ENCODE results near the gene ZNF546.

The ZNF546 gene

DNA sequence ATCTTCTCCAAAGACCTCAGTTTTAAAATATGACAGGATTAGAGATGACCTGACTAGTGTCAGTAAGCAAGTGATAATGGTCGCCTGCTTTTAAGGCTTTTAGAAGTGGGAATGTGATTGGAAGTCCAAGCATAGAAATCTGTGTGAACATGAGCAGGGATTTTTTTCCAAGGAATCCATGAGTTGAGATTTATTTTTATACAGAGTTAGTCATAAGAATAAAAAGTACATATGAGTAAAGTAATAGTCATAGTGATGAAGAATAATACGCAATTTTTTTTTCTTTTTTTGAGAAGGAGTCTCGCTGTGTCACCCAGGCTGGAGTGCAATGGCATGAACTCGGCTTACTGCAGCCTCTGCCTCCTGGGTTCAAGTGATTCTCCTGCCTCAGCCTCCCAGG is 1.6 kb downstream of the ZNF546 start:
- peaks cover 14% of the 10 kb centered on the region in 2 experiments for H3K4me1 ChIP-seq (ENCODE audit: control insufficient read depth in 1 of 2, insufficient read depth in 1 of 2, low read depth in 1 of 2, low read length in 1 of 2)
- no peak overlapping the region for H3K27ac ChIP-seq
- no peaks in the 10 kb centered on the region for H3K27me3 ChIP-seq
- no peaks in the 10 kb centered on the region for H3K9me3 ChIP-seq
- H3K4me3 ChIP-seq (ENCODE audit: low read depth in 1 of 2, low read length in 1 of 2): no peak overlapping the region
- H3K36me3 ChIP-seq: no peaks in the 10 kb centered on the region
- TF ChIP-seq, protein P1, sequence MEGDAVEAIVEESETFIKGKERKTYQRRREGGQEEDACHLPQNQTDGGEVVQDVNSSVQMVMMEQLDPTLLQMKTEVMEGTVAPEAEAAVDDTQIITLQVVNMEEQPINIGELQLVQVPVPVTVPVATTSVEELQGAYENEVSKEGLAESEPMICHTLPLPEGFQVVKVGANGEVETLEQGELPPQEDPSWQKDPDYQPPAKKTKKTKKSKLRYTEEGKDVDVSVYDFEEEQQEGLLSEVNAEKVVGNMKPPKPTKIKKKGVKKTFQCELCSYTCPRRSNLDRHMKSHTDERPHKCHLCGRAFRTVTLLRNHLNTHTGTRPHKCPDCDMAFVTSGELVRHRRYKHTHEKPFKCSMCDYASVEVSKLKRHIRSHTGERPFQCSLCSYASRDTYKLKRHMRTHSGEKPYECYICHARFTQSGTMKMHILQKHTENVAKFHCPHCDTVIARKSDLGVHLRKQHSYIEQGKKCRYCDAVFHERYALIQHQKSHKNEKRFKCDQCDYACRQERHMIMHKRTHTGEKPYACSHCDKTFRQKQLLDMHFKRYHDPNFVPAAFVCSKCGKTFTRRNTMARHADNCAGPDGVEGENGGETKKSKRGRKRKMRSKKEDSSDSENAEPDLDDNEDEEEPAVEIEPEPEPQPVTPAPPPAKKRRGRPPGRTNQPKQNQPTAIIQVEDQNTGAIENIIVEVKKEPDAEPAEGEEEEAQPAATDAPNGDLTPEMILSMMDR (IDR thresholded peaks at IDR 0.05): no peak

- Histone ChIP-seq H3K4me3 (ENCODE audit: low read depth in 1 of 2, low read length in 1 of 2) (no peak overlapping the region), H3K9me3 (no peaks in the 10 kb centered on the region), H3K36me3 (peaks cover 27% of the 10 kb centered on the region), H3K4me1 (ENCODE audit: control insufficient read depth in 1 of 2, insufficient read depth in 1 of 2, low read depth in 1 of 2, low read length in 1 of 2) (no peaks in the 10 kb centered on the region), H3K27me3 (no peaks in the 10 kb centered on the region), H3K27ac (no peak overlapping the region)
- TF ChIP-seq, protein P1 (IDR thresholded peaks at IDR 0.05): no peak
Observed at GRCh38 chr19:40005691-40006272, 8.9 kb downstream of the ZNF546 start.

DNA sequence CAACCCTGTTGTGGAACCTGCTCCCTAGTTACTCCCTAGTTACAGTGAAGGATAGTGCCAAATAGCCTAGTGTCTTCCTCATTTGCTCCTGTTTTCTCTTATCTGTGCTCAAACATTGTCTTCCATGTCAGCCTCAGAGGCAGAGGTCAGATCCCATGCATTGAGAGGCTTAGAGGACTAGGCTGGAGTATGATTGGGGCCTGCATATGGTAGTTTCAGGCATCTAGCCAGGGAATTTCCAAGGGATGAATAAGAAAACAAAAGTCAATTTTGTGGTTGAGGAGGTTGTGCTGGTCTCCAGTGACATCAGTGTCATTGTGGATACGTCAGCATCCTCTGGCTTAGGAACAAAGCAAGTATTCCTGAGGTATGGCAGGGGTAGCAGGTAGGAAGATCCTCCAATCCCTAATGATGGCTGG is 9.4 kb downstream of the ZNF546 start:
- Histone ChIP-seq H3K36me3 (peaks cover 27% of the 10 kb centered on the region), H3K27ac (no peak overlapping the region), H3K27me3 (no peaks in the 10 kb centered on the region), H3K9me3 (no peaks in the 10 kb centered on the region), H3K4me1 (ENCODE audit: control insufficient read depth in 1 of 2, insufficient read depth in 1 of 2, low read depth in 1 of 2, low read length in 1 of 2) (no peaks in the 10 kb centered on the region), H3K4me3 (ENCODE audit: low read depth in 1 of 2, low read length in 1 of 2) (no peak overlapping the region)
- TF ChIP-seq, protein P1 (IDR thresholded peaks at IDR 0.05): no peak

DNA sequence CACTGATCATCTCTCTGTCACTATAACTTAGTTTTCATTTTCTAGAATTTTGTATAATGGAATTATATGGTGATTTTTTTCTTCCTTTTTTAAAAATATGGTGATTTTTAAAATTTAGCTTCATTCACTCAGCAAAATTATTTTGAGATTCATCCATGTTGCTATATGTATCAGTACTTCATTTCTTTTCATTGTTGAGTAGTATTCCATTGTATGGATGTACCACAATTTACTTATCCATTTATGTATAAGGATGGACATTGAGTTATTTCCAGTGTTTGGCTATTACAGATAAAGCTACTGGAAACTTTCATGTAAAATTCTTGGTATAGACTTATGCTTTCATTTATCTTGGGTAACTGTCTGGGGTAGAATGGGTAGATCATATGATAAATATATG is 12.8 kb downstream of the ZNF546 start:
- H3K27ac ChIP-seq: no peak overlapping the region
- H3K36me3 ChIP-seq: peaks cover 27% of the 10 kb centered on the region
- H3K27me3 ChIP-seq: no peaks in the 10 kb centered on the region
- peaks cover 11% of the 10 kb centered on the region for H3K9me3 ChIP-seq
- TF ChIP-seq, protein P1 (IDR thresholded peaks at IDR 0.05): no peak
- H3K4me1 ChIP-seq (ENCODE audit: control insufficient read depth in 1 of 2, insufficient read depth in 1 of 2, low read depth in 1 of 2, low read length in 1 of 2): no peaks in the 10 kb centered on the region
- no peak overlapping the region for H3K4me3 ChIP-seq (ENCODE audit: low read depth in 1 of 2, low read length in 1 of 2)

- Histone ChIP-seq H3K9me3 (peaks cover 26% of the 10 kb centered on the region), H3K36me3 (peaks cover 5% of the 10 kb centered on the region)
Observed at GRCh38 chr19:40013991-40014390, 17.1 kb downstream of the ZNF546 start.

More at GRCh38 chr19:40013991-40014390, 17.1 kb downstream of the ZNF546 start:
- TF ChIP-seq, protein P1 (IDR thresholded peaks at IDR 0.05): no peak
- Histone ChIP-seq H3K27me3 (no peaks in the 10 kb centered on the region), H3K27ac (no peak overlapping the region), H3K4me3 (ENCODE audit: low read depth in 1 of 2, low read length in 1 of 2) (no peak overlapping the region), H3K4me1 (ENCODE audit: control insufficient read depth in 1 of 2, insufficient read depth in 1 of 2, low read depth in 1 of 2, low read length in 1 of 2) (no peaks in the 10 kb centered on the region)
